Lung (tissue), 12 donors: ENCODE data around the gene PPP1CC. TPM values are rescaled to one million over a fixed set of nuclear protein-coding genes. Genes with fewer than 3 reads are reported as not detected.

Experiments used
- ATAC-seq: fragments of 200-7000 bp; cut with Tn5 transposase; one replicate; pipeline ENCODE4 v1.9.1; 2020; ENCODE audit warnings: moderate number of reproducible peaks; ENCODE audit not compliant: insufficient read depth, low FRiP score
- DNase-seq, 3 donors: peaks; one replicate each; pipeline ENCODE4 v3.0.0-alpha.2; 2013 to 2017
- H3K27ac ChIP-seq, 2 donors: one replicate each; pipeline ENCODE4 v1.5.1; 2013; ENCODE audit warnings: mild to moderate bottlenecking in 2 of 2, moderate library complexity in 2 of 2, control low read depth in 1 of 2, inconsistent platforms in 1 of 2, low read depth in 1 of 2, low read length in 1 of 2
- H3K27me3 ChIP-seq, 3 donors: one replicate each; pipeline ENCODE4 v1.5.1; 2013; ENCODE audit warnings: low read length in 2 of 3; ENCODE audit not compliant: control insufficient read depth in 3 of 3, insufficient read depth in 3 of 3
- H3K36me3 ChIP-seq, 4 donors: one replicate each; pipeline ENCODE4 v1.5.1; 2013; ENCODE audit warnings: low read length in 4 of 4, mild to moderate bottlenecking in 1 of 4, moderate library complexity in 1 of 4; ENCODE audit not compliant: control insufficient read depth in 4 of 4, insufficient read depth in 4 of 4
- H3K4me1 ChIP-seq, 5 donors: one replicate each; pipeline ENCODE4 v1.5.1; 2013; ENCODE audit warnings: low read length in 5 of 5, mild to moderate bottlenecking in 2 of 5, moderate library complexity in 1 of 5; ENCODE audit not compliant: control insufficient read depth in 5 of 5, insufficient read depth in 5 of 5
- H3K4me3 ChIP-seq: one replicate; pipeline ENCODE4 v1.5.1; 2013; ENCODE audit warnings: mild to moderate bottlenecking, control low read depth, moderate library complexity
- H3K9ac ChIP-seq, 2 donors: one replicate each; pipeline ENCODE4 v1.5.1; 2013; ENCODE audit warnings: low read length in 2 of 2, control low read depth in 1 of 2; ENCODE audit not compliant: insufficient read depth in 1 of 2
- H3K9me3 ChIP-seq, 4 donors: one replicate each; pipeline ENCODE4 v1.5.1; 2013; ENCODE audit warnings: low read length in 3 of 4, mild to moderate bottlenecking in 1 of 4, moderate library complexity in 1 of 4; ENCODE audit not compliant: control insufficient read depth in 4 of 4, insufficient read depth in 3 of 4
- WGBS, 2 donors: extraction: QIAGEN DNeasy Blood & Tissue Kit; methylation state at CpG; one replicate each; pipeline ENCODE4 v1.1.7; 2013; 5-methylcytosine and 5-hydroxymethylcytosine counted together
- polyA plus RNA-seq, 2 donors: library from polyadenylated mRNA; stranded (reverse); fragments of 200-250 nt; gene quantifications; one replicate each; pipeline ENCODE4 v1.2.1, GENCODE V29; 2013
- total RNA-seq, 2 donors: library from RNA; depleted of rRNA in 1 of 2; stranded (reverse); fragments of >200 nt in 1 of 2; gene quantifications; one replicate each; pipeline ENCODE4 v1.2.1, GENCODE V29; 2014 to 2021
- TF ChIP-seq, protein P1 (sequence below): IDR thresholded peaks from 2 replicates; pipeline ENCODE4 v1.5.1; 2012; ENCODE audit warnings: mild to moderate bottlenecking; ENCODE audit errors: control extremely low read depth, extremely low read depth
- donor health status: control.
- donor health status: control.
- donor health status: Bipolar disorder and iron deficiency.
- donor health status: healthy.
- donor health status: DM: yes; HTN: yes; CAD: no.

PPP1CC gene
- total and polyA plus RNA-seq, 4 donors, result 56.2 to 124 (median 72.3) TPM

GRCh38 chr12:110689281-110690126 lies 53.2 kb downstream of the PPP1CC start:
- H3K9me3 ChIP-seq, result peaks cover 0 to 3% (median 0%) of the 10 kb centered on the region in 4 donors
- peak; percentile 70 to 78 (median 77) for DNase-seq
- H3K27ac ChIP-seq, result peak overlapping the region; percentile 2 to 83
- peak overlapping the region in 1 of 2 donors; percentile 50 for H3K9ac ChIP-seq
- H3K4me1 ChIP-seq, result peaks cover 0 to 42% (median 14%) of the 10 kb centered on the region in 5 donors
- peaks cover 0 to 3% (median 0%) of the 10 kb centered on the region in 4 donors for H3K36me3 ChIP-seq
- TF ChIP-seq, protein P1, sequence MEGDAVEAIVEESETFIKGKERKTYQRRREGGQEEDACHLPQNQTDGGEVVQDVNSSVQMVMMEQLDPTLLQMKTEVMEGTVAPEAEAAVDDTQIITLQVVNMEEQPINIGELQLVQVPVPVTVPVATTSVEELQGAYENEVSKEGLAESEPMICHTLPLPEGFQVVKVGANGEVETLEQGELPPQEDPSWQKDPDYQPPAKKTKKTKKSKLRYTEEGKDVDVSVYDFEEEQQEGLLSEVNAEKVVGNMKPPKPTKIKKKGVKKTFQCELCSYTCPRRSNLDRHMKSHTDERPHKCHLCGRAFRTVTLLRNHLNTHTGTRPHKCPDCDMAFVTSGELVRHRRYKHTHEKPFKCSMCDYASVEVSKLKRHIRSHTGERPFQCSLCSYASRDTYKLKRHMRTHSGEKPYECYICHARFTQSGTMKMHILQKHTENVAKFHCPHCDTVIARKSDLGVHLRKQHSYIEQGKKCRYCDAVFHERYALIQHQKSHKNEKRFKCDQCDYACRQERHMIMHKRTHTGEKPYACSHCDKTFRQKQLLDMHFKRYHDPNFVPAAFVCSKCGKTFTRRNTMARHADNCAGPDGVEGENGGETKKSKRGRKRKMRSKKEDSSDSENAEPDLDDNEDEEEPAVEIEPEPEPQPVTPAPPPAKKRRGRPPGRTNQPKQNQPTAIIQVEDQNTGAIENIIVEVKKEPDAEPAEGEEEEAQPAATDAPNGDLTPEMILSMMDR, result no peak
- ATAC-seq, result peak; percentile 49
- peak overlapping the region; percentile 23 for H3K4me3 ChIP-seq
- no peaks in the 10 kb centered on the region for H3K27me3 ChIP-seq
- 2 to 4% methylated on average over 38 of the region's 38 CpGs for whole genome bisulfite sequencing, 2 donors

- peak within 1 kb of the TSS; percentile 2 to 83 for H3K27ac ChIP-seq
- TF ChIP-seq, protein P1, result no peak
- H3K9me3 ChIP-seq, result peaks cover 0 to 3% (median 0%) of the 10 kb centered on the region in 4 donors
- ATAC-seq, result peak; percentile 60
- DNase-seq, result peak in 1 of 3 donors; percentile 12
- peak within 1 kb of the TSS; percentile 46 to 50 for H3K9ac ChIP-seq
- H3K27me3 ChIP-seq, result no peaks in the 10 kb centered on the region
- 6 to 9% methylated on average over 40 to 64 of the region's 64 CpGs for WGBS, 2 donors
- H3K4me1 ChIP-seq, result peaks cover 0 to 37% (median 14%) of the 10 kb centered on the region in 5 donors
- H3K4me3 ChIP-seq, result peak within 1 kb of the TSS; percentile 74
- peaks cover 0 to 3% (median 0%) of the 10 kb centered on the region in 4 donors for H3K36me3 ChIP-seq
Observed at GRCh38 chr12:110688446-110689280, 54.0 kb downstream of the PPP1CC start, which contains the start of gene HVCN1. TSS of gene HVCN1 (minus strand) at chr12:110689115. CDS start at chr12:110683245, 5,870 bp downstream.

GRCh38 chr12:110687396-110688169 lies 55.1 kb downstream of the PPP1CC start:
- H3K9me3 ChIP-seq, result peaks cover 0 to 3% (median 0%) of the 10 kb centered on the region in 4 donors
- DNase-seq (peak; percentile 73 to 84 (median 73)), ATAC-seq (no peak)
- H3K27me3 ChIP-seq, result no peaks in the 10 kb centered on the region
- TF ChIP-seq, protein P1, result no peak
- no peak overlapping the region for H3K27ac ChIP-seq
- H3K4me3 ChIP-seq, result no peak overlapping the region
- peaks cover 0 to 33% (median 14%) of the 10 kb centered on the region in 5 donors for H3K4me1 ChIP-seq
- H3K36me3 ChIP-seq, result peaks cover 0 to 7% (median 0%) of the 10 kb centered on the region in 4 donors
- H3K9ac ChIP-seq, result no peak overlapping the region
- WGBS, 2 donors, result 80 to 87% methylated on average over 15 of the region's 15 CpGs
